CD4-positive, alpha-beta T cell treated with Interleukin-15 for 1 hour (primary cell): ENCODE measurements around the gene EARS2.
"Not testable (repeated sequence)": the region's sequence is repeated elsewhere in the genome, so short reads cannot be mapped to it uniquely, and the experiment has no call there.

Source experiments
- DNase-seq: peaks from one replicate; pipeline ENCODE4 v3.0.0-alpha.2; 2020

EARS2 gene

GRCh38 chr16:23523876-23524385, 33.2 kb downstream of the EARS2 start:
- DNase-seq, result no peak

- DNase-seq, result no peak
These were observed 33.8 kb downstream of the EARS2 start for GRCh38 chr16:23523321-23523720.

DNA sequence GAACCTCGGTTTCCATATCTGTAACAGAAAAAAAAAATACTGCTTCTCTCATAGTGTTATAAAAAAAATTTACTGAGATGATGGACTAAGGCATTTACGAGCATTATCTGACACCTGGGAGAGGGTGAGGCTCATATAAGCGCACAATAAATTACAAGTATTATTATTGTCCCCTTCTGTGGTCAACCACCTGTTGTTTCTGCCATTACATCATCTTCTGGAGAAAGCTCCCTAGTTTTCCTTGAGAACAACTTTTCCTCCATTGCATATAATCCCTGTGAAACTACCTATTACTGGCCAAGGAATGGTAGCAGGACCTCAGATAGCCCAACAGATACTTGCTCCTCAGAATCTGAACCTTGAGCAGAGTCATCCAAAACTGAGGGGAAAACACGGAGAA, 35.2 kb downstream of the EARS2 start:
- no peak for DNase-seq

- no peak for DNase-seq
These were observed 36.0 kb downstream of the EARS2 start for GRCh38 chr16:23521037-23521743.

GRCh38 chr16:23520500-23520899, 36.6 kb downstream of the EARS2 start:
- no peak for DNase-seq

DNA sequence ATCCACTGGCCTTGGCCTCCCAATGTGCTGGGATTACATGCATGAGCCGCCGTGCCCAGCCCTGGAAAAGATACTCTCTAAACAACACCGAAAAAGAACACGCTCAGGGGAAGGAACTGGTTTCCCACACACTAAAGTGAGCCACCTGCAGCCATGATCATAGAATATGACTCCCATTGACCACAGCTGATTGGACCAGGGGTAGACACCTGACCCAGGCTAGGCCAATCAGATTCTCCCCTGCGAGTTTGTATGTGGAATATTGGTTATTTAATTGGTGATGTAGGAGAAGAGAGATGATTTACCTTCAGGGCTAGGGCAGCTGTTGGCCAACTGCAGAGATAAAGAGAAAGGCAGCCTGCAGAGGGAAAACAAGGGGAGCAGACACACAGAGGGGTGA, 37.9 kb downstream of the EARS2 start:
- no peak for DNase-seq

DNA sequence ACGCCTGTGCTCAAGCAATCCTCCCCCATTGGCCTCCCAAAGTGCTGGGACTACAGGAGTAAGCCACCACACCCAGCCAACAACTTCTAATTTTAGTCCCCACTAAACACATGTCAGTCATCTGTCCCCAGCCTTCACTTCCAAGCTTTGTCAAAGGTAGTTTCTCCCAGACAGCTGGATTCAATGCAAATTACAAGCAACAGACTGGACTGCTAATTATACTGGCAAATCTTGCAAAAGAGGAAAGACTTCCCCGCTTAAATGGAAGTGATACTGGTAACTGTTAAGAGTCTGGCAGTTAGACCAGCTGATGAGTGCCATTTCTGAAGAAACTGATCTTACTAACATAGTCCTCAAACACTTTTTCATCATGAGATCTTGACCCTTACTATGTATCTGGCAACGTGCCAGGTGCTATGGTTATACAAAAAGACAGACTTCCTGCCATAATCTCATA, 38.7 kb downstream of the EARS2 start:
- no peak for DNase-seq

DNA sequence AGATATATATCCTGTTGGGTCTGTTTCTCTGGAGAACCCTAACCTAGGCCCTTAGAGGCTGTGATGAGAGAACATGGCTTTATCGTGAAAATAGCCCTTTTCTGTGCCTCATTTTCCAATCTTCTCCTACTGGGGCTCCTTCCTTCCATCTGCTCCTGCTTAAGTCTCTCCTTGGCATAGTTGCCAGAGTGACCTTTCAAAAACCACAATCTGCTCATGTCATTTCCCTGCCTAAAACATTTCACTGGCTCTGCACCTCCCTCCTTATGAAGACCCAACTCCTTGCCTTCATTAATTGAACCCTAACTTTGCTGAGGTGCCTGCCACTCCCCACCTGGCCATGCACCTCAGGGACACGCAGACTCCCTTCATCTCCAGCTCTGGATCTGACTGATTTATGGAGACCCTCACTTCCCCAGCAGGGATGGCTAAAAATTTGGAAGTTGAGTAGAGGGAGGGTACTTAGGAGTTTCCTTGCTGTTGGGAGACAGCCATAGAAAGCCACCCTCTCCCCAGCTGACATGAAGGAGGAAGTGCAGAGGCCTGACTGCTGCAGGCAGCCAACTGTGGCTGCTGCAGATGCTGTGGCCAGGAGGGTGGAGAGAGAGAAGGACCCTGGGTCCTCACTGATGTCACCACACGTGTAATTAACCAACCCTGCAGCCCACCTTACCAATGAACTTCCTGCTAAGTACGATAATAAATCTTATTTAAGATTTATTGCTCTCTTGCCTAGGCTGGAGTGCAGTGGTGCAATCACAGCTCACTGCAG, 40.6 kb downstream of the EARS2 start:
- peak; percentile 73 for DNase-seq

DNA sequence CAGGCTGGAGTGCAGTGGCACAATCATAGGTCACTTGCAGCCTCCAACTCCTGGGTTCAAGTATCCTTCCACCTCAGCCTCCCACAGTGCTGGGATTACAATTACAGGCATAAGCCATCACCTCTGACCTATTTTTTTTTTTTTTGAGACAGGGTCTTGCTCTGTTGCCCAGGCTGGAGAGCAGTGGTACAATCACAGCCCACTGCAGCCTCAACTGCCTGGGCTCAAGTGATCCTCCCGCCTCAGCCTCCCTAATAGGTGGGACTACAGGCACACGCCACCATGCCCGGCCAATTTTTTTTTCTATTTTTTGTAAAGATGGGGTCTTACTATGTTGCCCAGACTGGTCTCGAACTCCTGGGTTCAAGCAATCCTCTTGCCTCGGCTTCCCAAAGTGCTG, 41.3 kb downstream of the EARS2 start:
- DNase-seq, result no peak

DNA sequence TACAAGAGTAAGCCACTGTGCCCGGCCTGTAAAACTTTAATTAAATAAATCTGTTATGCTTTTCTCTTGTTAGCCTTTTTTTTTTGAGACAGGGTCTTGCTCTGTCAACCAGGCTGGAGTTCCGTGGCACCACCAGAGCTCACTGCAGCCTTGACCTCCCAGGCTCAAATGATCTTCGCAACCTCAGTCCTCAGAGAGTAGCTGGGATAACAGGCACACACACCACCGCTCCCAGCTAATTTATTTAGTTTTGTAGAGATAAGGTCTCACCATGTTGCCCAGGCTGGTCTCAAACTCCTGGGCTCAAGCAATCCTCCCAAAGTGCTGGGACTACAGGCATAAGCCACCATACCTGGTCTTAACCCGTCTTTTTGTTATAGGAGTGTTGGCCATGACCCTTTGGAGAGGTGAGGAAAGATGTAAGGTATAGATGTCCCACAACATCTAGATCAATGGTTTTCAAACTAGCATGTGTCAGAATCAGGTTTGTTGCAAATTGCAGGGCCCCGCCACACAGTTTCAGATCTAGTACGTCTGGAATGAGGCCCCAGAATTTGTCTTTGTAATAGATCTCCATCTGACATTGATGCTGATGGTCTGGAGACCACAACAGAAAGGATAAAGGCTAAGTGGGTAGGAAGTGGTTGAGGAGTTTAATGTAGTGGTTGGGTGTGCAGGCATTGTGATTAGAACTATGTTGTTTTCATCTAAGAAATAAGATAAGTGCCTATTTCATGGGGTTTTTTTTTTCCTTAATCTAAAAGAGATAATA, 42.6 kb downstream of the EARS2 start:
- no peak for DNase-seq

DNA sequence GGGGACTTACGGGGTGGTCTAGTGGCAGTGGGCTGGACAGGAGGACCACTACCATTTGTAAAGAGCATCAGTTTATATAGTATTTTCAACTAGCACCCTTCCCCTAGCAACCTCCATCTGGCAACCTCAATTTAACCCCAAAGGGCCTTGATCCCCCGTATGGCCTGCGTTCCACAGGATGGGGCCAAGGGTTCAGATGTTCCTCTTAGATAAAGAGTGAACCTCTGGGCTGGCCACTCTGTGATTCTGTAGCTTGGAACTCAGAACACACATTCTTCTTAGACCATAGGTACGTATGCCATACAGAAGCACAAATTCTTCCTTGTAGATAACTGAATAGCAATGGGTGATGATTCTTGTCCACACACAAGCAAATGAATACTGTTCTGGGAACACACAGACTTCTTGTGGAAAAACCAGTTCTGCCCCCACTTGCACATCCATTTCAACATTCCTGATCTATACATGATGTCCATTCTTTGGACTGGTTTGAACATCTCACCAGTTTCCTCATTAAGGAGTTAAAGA, 44.9 kb downstream of the EARS2 start:
- DNase-seq, result no peak

GRCh38 chr16:23511731-23512130, 45.4 kb downstream of the EARS2 start:
- no peak for DNase-seq

- not testable (repeated sequence) for DNase-seq
These were observed 46.3 kb downstream of the EARS2 start for GRCh38 chr16:23510915-23511270.

GRCh38 chr16:23510164-23510914, 46.8 kb downstream of the EARS2 start, which contains the start of gene GGA2:
Gene GGA2 (minus strand): TSS chr16:23510494. CDS start chr16:23510411, 83 bp downstream.
- peak; percentile 83 for DNase-seq

- DNase-seq, result no peak
These were observed 47.4 kb downstream of the EARS2 start for GRCh38 chr16:23509782-23510163.

DNA sequence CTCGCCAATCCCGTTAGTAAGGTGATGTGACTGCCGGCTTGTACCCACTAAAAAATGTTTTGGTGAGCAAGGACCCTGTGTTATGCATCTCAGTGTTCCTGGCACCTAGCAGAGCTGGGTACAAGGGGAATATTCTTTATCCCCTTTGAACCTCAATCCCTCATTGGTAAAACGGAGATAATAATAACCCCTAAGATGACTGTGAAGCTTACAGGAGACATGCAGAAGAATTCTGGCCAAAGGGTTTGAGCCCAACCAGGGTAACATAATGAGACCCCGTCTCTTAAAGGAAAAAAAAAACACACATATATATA, 47.8 kb downstream of the EARS2 start:
- DNase-seq, result no peak

- DNase-seq, result no peak
These were observed 48.3 kb downstream of the EARS2 start for GRCh38 chr16:23508589-23509440.

DNA sequence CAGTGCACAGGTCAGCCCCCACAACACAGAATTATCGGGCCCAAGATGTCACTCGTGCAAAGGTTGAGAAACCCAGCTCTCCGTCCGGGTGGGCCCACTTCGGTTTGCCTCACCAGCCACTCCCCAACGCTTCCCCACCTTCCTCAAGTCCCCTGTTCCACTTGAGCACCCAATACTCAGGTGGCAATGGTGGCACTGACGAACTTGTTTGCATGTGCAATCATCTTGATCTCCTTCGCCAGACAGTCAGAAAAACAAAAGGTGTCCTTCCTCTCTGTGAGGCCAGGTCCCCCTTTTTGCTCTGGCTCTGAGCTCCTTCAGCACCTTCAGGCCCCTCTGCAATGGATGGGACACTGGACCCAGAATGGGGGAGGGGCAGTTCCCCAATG, 50.5 kb downstream of the EARS2 start:
- DNase-seq, result peak; percentile 49

- no peak for DNase-seq
These were observed 51.2 kb downstream of the EARS2 start for GRCh38 chr16:23505671-23506605.

DNA sequence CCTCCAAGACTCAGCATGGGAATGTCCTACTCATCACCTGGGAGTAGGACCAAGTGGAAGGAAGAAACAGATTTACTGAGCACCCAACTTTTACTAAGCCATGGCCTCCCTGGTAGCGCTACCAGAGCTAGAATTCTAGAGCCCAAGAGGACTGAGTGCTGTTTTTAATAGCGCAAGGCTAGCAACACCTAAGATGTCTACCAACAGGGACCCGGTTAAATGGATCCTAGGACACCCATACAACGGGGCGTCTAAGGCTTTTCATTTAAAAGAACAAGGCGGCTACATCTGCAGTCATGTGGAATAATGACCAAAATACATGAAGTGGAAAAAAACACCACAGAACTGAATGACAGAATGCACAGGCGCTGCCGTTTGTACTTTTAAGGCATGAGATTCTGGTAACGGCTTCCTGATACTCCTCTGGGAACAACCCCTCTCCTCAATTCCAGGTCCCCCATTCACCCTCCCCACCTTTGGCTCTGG, 51.9 kb downstream of the EARS2 start:
- no peak for DNase-seq
